Measurements from ENCODE around the gene TMEM184A. TPM values are rescaled to one million over a fixed set of nuclear protein-coding genes. Genes with fewer than 3 reads are reported as not detected.

TMEM184A gene
- total and polyA plus RNA-seq, 2 of the 13 experiments (the other 11 are each of a cell fraction or from before 2014, with no cell fraction given) = 9.5 to 20.4 TPM

- TF ChIP-seq, protein P1, sequence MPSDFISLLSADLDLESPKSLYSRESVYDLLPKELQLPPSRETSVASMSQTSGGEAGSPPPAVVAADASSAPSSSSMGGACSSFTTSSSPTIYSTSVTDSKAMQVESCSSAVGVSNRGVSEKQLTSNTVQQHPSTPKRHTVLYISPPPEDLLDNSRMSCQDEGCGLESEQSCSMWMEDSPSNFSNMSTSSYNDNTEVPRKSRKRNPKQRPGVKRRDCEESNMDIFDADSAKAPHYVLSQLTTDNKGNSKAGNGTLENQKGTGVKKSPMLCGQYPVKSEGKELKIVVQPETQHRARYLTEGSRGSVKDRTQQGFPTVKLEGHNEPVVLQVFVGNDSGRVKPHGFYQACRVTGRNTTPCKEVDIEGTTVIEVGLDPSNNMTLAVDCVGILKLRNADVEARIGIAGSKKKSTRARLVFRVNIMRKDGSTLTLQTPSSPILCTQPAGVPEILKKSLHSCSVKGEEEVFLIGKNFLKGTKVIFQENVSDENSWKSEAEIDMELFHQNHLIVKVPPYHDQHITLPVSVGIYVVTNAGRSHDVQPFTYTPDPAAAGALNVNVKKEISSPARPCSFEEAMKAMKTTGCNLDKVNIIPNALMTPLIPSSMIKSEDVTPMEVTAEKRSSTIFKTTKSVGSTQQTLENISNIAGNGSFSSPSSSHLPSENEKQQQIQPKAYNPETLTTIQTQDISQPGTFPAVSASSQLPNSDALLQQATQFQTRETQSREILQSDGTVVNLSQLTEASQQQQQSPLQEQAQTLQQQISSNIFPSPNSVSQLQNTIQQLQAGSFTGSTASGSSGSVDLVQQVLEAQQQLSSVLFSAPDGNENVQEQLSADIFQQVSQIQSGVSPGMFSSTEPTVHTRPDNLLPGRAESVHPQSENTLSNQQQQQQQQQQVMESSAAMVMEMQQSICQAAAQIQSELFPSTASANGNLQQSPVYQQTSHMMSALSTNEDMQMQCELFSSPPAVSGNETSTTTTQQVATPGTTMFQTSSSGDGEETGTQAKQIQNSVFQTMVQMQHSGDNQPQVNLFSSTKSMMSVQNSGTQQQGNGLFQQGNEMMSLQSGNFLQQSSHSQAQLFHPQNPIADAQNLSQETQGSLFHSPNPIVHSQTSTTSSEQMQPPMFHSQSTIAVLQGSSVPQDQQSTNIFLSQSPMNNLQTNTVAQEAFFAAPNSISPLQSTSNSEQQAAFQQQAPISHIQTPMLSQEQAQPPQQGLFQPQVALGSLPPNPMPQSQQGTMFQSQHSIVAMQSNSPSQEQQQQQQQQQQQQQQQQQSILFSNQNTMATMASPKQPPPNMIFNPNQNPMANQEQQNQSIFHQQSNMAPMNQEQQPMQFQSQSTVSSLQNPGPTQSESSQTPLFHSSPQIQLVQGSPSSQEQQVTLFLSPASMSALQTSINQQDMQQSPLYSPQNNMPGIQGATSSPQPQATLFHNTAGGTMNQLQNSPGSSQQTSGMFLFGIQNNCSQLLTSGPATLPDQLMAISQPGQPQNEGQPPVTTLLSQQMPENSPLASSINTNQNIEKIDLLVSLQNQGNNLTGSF (CRISPR knock-in tag; IDR thresholded peaks at IDR 0.05) = 0 out of 2 replicates have a peak, but pooled peaks have one; percentile 41
- TF ChIP-seq ZKSCAN5 (CRISPR knock-in tag; IDR thresholded peaks at IDR 0.05) = no peak
- peak; percentile 59; the same call in 1 of the 2 replicates for TF ChIP-seq TBX2 (CRISPR knock-in tag; IDR thresholded peaks at IDR 0.05; ENCODE audit: borderline replicate concordance)
- no peak for TF ChIP-seq ZFP37 (CRISPR knock-in tag; IDR thresholded peaks at IDR 0.05; ENCODE audit: borderline replicate concordance)
- TF ChIP-seq ZNF34 (CRISPR knock-in tag; IDR thresholded peaks at IDR 0.05; ENCODE audit: borderline replicate concordance) = no peak
- peak; percentile 50; the same call in 1 of the 2 replicates for TF ChIP-seq HNF4G (IDR thresholded peaks at IDR 0.05; ENCODE audit: borderline replicate concordance, low read depth, low read length)
- no peak for TF ChIP-seq HNF4G (CRISPR knock-in tag; IDR thresholded peaks at IDR 0.05; ENCODE audit: borderline replicate concordance, low read depth)
- TF ChIP-seq E2F2 (CRISPR knock-in tag; IDR thresholded peaks at IDR 0.05; ENCODE audit: borderline replicate concordance) = peak; percentile 56; the same call in 1 of the 2 replicates
- TF ChIP-seq GTF2F1 (IDR thresholded peaks at IDR 0.05; ENCODE audit: low read length) = no peak
- no peak for TF ChIP-seq KAT2B (IDR thresholded peaks at IDR 0.05; ENCODE audit: borderline replicate concordance, low read depth, low read length)
- TF ChIP-seq, protein P2, sequence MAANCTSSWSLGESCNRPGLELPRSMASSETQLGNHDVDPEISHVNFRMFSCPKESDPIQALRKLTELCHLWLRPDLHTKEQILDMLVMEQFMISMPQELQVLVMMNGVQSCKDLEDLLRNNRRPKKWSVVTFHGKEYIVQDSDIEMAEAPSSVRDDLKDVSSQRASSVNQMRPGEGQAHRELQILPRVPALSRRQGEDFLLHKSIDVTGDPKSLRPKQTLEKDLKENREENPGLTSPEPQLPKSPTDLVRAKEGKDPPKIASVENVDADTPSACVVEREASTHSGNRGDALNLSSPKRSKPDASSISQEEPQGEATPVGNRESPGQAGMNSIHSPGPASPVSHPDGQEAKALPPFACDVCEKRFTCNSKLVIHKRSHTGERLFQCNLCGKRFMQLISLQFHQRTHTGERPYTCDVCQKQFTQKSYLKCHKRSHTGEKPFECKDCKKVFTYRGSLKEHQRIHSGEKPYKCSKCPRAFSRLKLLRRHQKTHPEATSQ (CRISPR knock-in tag; IDR thresholded peaks at IDR 0.05; ENCODE audit: borderline replicate concordance) = no peak
- no peak for TF ChIP-seq SOX6 (IDR thresholded peaks at IDR 0.05)
- peak; percentile 48; the same call in 1 of the 2 replicates for TF ChIP-seq SOX6 (CRISPR knock-in tag; IDR thresholded peaks at IDR 0.05)
- no peak for TF ChIP-seq TBP (CRISPR knock-in tag; IDR thresholded peaks at IDR 0.05)
- TF ChIP-seq CREM (IDR thresholded peaks at IDR 0.05) = no peak
- TF ChIP-seq CREM (CRISPR knock-in tag; IDR thresholded peaks at IDR 0.05) = no peak
- peak; percentile 56; the same call in 1 of the 2 replicates for TF ChIP-seq EED (CRISPR knock-in tag; IDR thresholded peaks at IDR 0.05)
- 0 out of 2 replicates have a peak, but pooled peaks have one; percentile 28 for TF ChIP-seq ZNF605 (CRISPR knock-in tag; IDR thresholded peaks at IDR 0.05)
- TF ChIP-seq SMYD3 (CRISPR knock-in tag; IDR thresholded peaks at IDR 0.05) = no peak
- no peak for TF ChIP-seq JARID2 (CRISPR knock-in tag; IDR thresholded peaks at IDR 0.05; ENCODE audit: insufficient replicate concordance)
- TF ChIP-seq NFIB (CRISPR knock-in tag; IDR thresholded peaks at IDR 0.05; ENCODE audit: borderline replicate concordance) = no peak
Observed at GRCh38 chr7:1531263-1531978, 24.6 kb downstream of the TMEM184A start (continued).

Data from HepG2 (cell line).